ENCODE results near the gene WASF3. TPM values are rescaled to one million over a fixed set of nuclear protein-coding genes. Genes with fewer than 3 reads are reported as not detected.
"Not testable (repeated sequence)": the region's sequence is repeated elsewhere in the genome, so short reads cannot be mapped to it uniquely, and the experiment has no call there.

Gene WASF3
- total RNA-seq, 1 experiment from 2014 or later, result 7.5 TPM

GRCh38 chr13:26718872-26719271 is 161.4 kb downstream of the WASF3 start:
- no peak for DNase-seq (ENCODE audit: low spot score)

GRCh38 chr13:26719356-26719945 is 162.0 kb downstream of the WASF3 start:
- no peak for DNase-seq (ENCODE audit: low spot score)

- no peak for DNase-seq (ENCODE audit: low spot score)
These were observed 164.0 kb downstream of the WASF3 start for GRCh38 chr13:26721251-26722121.

GRCh38 chr13:26722321-26722720 is 164.8 kb downstream of the WASF3 start:
- DNase-seq (ENCODE audit: low spot score), result no peak

GRCh38 chr13:26723620-26724019 is 166.1 kb downstream of the WASF3 start:
- not testable (repeated sequence) for DNase-seq (ENCODE audit: low spot score)

- DNase-seq (ENCODE audit: low spot score), result no peak
These were observed 169.2 kb downstream of the WASF3 start for GRCh38 chr13:26726684-26727083.

- DNase-seq (ENCODE audit: low spot score), result no peak
These were observed 169.6 kb downstream of the WASF3 start for GRCh38 chr13:26727122-26727521.

GRCh38 chr13:26727633-26728032 is 170.2 kb downstream of the WASF3 start:
- DNase-seq (ENCODE audit: low spot score), result no peak

GRCh38 chr13:26735677-26736076 is 178.2 kb downstream of the WASF3 start:
- no peak for DNase-seq (ENCODE audit: low spot score)

Other genes starting within 250 kb of the WASF3 start
- 0.12 TPM in 1 of 2 replicates, not detected in the other for gene GPR12, start 203.1 kb downstream of the WASF3 start, total RNA-seq (2014; rRNA removed; shearing (Covaris generic))

Measured in H4 (cell line).